Stimulated activated naive B cell treated with anti-CD40 and anti-IgM and Interleukin-4, amounts not matched to agents 10 μg/mL and 1 μg/mL and 100 μg/mL, for 72 hours (primary cell): Measurements from ENCODE around the gene REEP3.
"Not testable (repeated sequence)": the region's sequence is repeated elsewhere in the genome, so short reads cannot be mapped to it uniquely, and the experiment has no call there.

Experiments used
- ATAC-seq, 2 donors: fragments of 150-1000 bp; cut with Tn5 transposase; replicated peaks; 2 replicates each; pipeline ENCODE4 v1.10.0; 2021; ENCODE audit warnings: moderate library complexity in 1 of 2
- DNase-seq: peaks from one replicate; pipeline ENCODE4 v3.0.0; 2021
- H3K27ac Mint-ChIP-seq: one replicate; pipeline ENCODE4 v1.8.0; 2022; ENCODE audit warnings: mild to moderate bottlenecking, mixed read lengths
- H3K27me3 Mint-ChIP-seq, 2 donors: one replicate each; pipeline ENCODE4 v1.8.0; 2022; ENCODE audit warnings: mixed read lengths in 2 of 2
- H3K36me3 Mint-ChIP-seq, 2 donors: one replicate each; pipeline ENCODE4 v1.8.0; 2022; ENCODE audit warnings: mixed read lengths in 2 of 2, mild to moderate bottlenecking in 1 of 2
- H3K4me1 Mint-ChIP-seq, 2 donors: one replicate each; pipeline ENCODE4 v1.8.0; 2022; ENCODE audit warnings: mixed read lengths in 2 of 2, mild to moderate bottlenecking in 1 of 2
- H3K4me3 Mint-ChIP-seq, 2 donors: one replicate each; pipeline ENCODE4 v1.8.0; 2022; ENCODE audit warnings: mild to moderate bottlenecking in 2 of 2, mixed read lengths in 2 of 2, moderate library complexity in 1 of 2
- H3K9me3 Mint-ChIP-seq, 2 donors: one replicate each; pipeline ENCODE4 v1.8.0; 2022; ENCODE audit warnings: mixed read lengths in 2 of 2, mild to moderate bottlenecking in 1 of 2

Gene REEP3

GRCh38 chr10:63646491-63646890, 125.3 kb downstream of the REEP3 start:
- H3K27ac Mint-ChIP-seq, result no peak overlapping the region
- peaks cover 0 to 5% of the 10 kb centered on the region in 2 donors for H3K27me3 Mint-ChIP-seq
- H3K4me1 Mint-ChIP-seq, result peaks cover 9 to 11% of the 10 kb centered on the region in 2 donors
- no peak overlapping the region for H3K4me3 Mint-ChIP-seq
- DNase-seq (no peak), ATAC-seq (peak; percentile 51 to 58)
- peaks cover 0 to 2% of the 10 kb centered on the region in 2 donors for H3K9me3 Mint-ChIP-seq
- H3K36me3 Mint-ChIP-seq, result no peaks in the 10 kb centered on the region

- no peak for ATAC-seq
- peaks cover 0 to 7% of the 10 kb centered on the region in 2 donors for H3K9me3 Mint-ChIP-seq
Measured at GRCh38 chr10:63651864-63652263, 130.7 kb downstream of the REEP3 start.

GRCh38 chr10:63653747-63654146, 132.5 kb downstream of the REEP3 start:
- peaks cover 0 to 3% of the 10 kb centered on the region in 2 donors for H3K36me3 Mint-ChIP-seq
- no peak overlapping the region for H3K4me3 Mint-ChIP-seq
- DNase-seq (no peak), ATAC-seq (no peak)
- H3K27me3 Mint-ChIP-seq, result no peaks in the 10 kb centered on the region
- no peaks in the 10 kb centered on the region for H3K4me1 Mint-ChIP-seq
- no peak overlapping the region for H3K27ac Mint-ChIP-seq
- peaks cover 0 to 5% of the 10 kb centered on the region in 2 donors for H3K9me3 Mint-ChIP-seq

More at GRCh38 chr10:63651864-63652263, 130.7 kb downstream of the REEP3 start:
- Mint-ChIP-seq H3K4me3 (no peak overlapping the region), H3K36me3 (peaks cover 0 to 3% of the 10 kb centered on the region in 2 donors), H3K27me3 (no peaks in the 10 kb centered on the region), H3K4me1 (no peaks in the 10 kb centered on the region), H3K27ac (no peak overlapping the region)
- no peak for DNase-seq

- ATAC-seq (no peak), DNase-seq (no peak)
- peaks cover 0 to 3% of the 10 kb centered on the region in 2 donors for H3K36me3 Mint-ChIP-seq
- peaks cover 0 to 5% of the 10 kb centered on the region in 2 donors for H3K9me3 Mint-ChIP-seq
- no peak overlapping the region for H3K27ac Mint-ChIP-seq
- no peaks in the 10 kb centered on the region for H3K27me3 Mint-ChIP-seq
- no peaks in the 10 kb centered on the region for H3K4me1 Mint-ChIP-seq
- H3K4me3 Mint-ChIP-seq, result no peak overlapping the region
Measured at GRCh38 chr10:63657761-63658160, 136.6 kb downstream of the REEP3 start.

- not testable (repeated sequence) for H3K27ac Mint-ChIP-seq, H3K4me1 Mint-ChIP-seq, H3K4me3 Mint-ChIP-seq, H3K27me3 Mint-ChIP-seq, H3K36me3 Mint-ChIP-seq, ATAC-seq, DNase-seq, H3K9me3 Mint-ChIP-seq
Measured at GRCh38 chr10:63660941-63661340, 139.7 kb downstream of the REEP3 start.

GRCh38 chr10:63661347-63661746, 140.1 kb downstream of the REEP3 start:
- Mint-ChIP-seq H3K27ac (no peak overlapping the region), H3K4me3 (no peak overlapping the region), H3K9me3 (no peaks in the 10 kb centered on the region), H3K27me3 (no peaks in the 10 kb centered on the region), H3K36me3 (no peaks in the 10 kb centered on the region), H3K4me1 (no peaks in the 10 kb centered on the region)
- DNase-seq, result no peak
- no peak for ATAC-seq

GRCh38 chr10:63664341-63664885, 143.2 kb downstream of the REEP3 start:
- DNase-seq (no peak), ATAC-seq (no peak)
- Mint-ChIP-seq H3K4me3 (no peak overlapping the region), H3K27ac (no peak overlapping the region), H3K36me3 (no peaks in the 10 kb centered on the region), H3K9me3 (no peaks in the 10 kb centered on the region), H3K27me3 (no peaks in the 10 kb centered on the region), H3K4me1 (no peaks in the 10 kb centered on the region)

- not testable (repeated sequence) for H3K27me3 Mint-ChIP-seq, H3K4me1 Mint-ChIP-seq, H3K27ac Mint-ChIP-seq, H3K4me3 Mint-ChIP-seq, ATAC-seq, H3K9me3 Mint-ChIP-seq, DNase-seq, H3K36me3 Mint-ChIP-seq
Measured at GRCh38 chr10:63665006-63665580, 143.9 kb downstream of the REEP3 start.

GRCh38 chr10:63665670-63666134, 144.5 kb downstream of the REEP3 start:
- Mint-ChIP-seq H3K9me3 (no peaks in the 10 kb centered on the region), H3K4me1 (peaks cover 0 to 4% of the 10 kb centered on the region in 2 donors), H3K4me3 (no peak overlapping the region), H3K27me3 (no peaks in the 10 kb centered on the region), H3K27ac (no peak overlapping the region), H3K36me3 (no peaks in the 10 kb centered on the region)
- DNase-seq (no peak), ATAC-seq (no peak)

- ATAC-seq (peak; percentile 39 to 61), DNase-seq (no peak)
- H3K36me3 Mint-ChIP-seq, result no peaks in the 10 kb centered on the region
- no peak overlapping the region for H3K4me3 Mint-ChIP-seq
- H3K4me1 Mint-ChIP-seq, result peaks cover 0 to 4% of the 10 kb centered on the region in 2 donors
- no peaks in the 10 kb centered on the region for H3K27me3 Mint-ChIP-seq
- no peaks in the 10 kb centered on the region for H3K9me3 Mint-ChIP-seq
- H3K27ac Mint-ChIP-seq, result no peak overlapping the region
Measured at GRCh38 chr10:63666836-63667383, 145.7 kb downstream of the REEP3 start.

- H3K36me3 Mint-ChIP-seq, result peaks cover 0 to 2% of the 10 kb centered on the region in 2 donors
- DNase-seq, result no peak
- no peak for ATAC-seq
- H3K27me3 Mint-ChIP-seq, result no peaks in the 10 kb centered on the region
- no peaks in the 10 kb centered on the region for H3K9me3 Mint-ChIP-seq
- no peak overlapping the region for H3K4me3 Mint-ChIP-seq
- H3K4me1 Mint-ChIP-seq, result peaks cover 0 to 4% of the 10 kb centered on the region in 2 donors
- H3K27ac Mint-ChIP-seq, result no peak overlapping the region
Measured at GRCh38 chr10:63667596-63668480, 146.6 kb downstream of the REEP3 start.

- DNase-seq, result no peak
Measured at GRCh38 chr10:63670291-63670898, 149.2 kb downstream of the REEP3 start.

GRCh38 chr10:63671317-63671937, 150.2 kb downstream of the REEP3 start:
- Mint-ChIP-seq H3K9me3 (no peaks in the 10 kb centered on the region), H3K36me3 (peaks cover 0 to 2% of the 10 kb centered on the region in 2 donors), H3K4me1 (peaks cover 0 to 4% of the 10 kb centered on the region in 2 donors), H3K27me3 (no peaks in the 10 kb centered on the region), H3K27ac (no peak overlapping the region), H3K4me3 (no peak overlapping the region)
- ATAC-seq (no peak), DNase-seq (no peak)

More at GRCh38 chr10:63670291-63670898, 149.2 kb downstream of the REEP3 start:
- peaks cover 0 to 2% of the 10 kb centered on the region in 2 donors for H3K36me3 Mint-ChIP-seq
- no peak overlapping the region for H3K4me3 Mint-ChIP-seq
- H3K27me3 Mint-ChIP-seq, result no peaks in the 10 kb centered on the region
- peak; percentile 41 to 82 for ATAC-seq
- H3K9me3 Mint-ChIP-seq, result no peaks in the 10 kb centered on the region
- peaks cover 0 to 4% of the 10 kb centered on the region in 2 donors for H3K4me1 Mint-ChIP-seq
- H3K27ac Mint-ChIP-seq, result peak overlapping the region; percentile 27

GRCh38 chr10:63672491-63672890, 151.3 kb downstream of the REEP3 start:
- DNase-seq (no peak), ATAC-seq (no peak)
- Mint-ChIP-seq H3K27ac (no peak overlapping the region), H3K27me3 (no peaks in the 10 kb centered on the region), H3K9me3 (no peaks in the 10 kb centered on the region), H3K36me3 (peaks cover 0 to 2% of the 10 kb centered on the region in 2 donors), H3K4me1 (peaks cover 0 to 4% of the 10 kb centered on the region in 2 donors), H3K4me3 (no peak overlapping the region)
